ENCODE measurements around the gene PLD6. TPM values are rescaled to one million over a fixed set of nuclear protein-coding genes. Genes with fewer than 3 reads are reported as not detected.
"Not testable (repeated sequence)": the region's sequence is repeated elsewhere in the genome, so short reads cannot be mapped to it uniquely, and the experiment has no call there.

The PLD6 gene
- total RNA-seq, 1 donor, result 5.1 TPM

GRCh38 chr17:17201907-17202306, 4.2 kb downstream of the PLD6 start:
- DNase-seq (ENCODE audit: low read depth in 2 of 3, low spot score in 2 of 3), result no peak

GRCh38 chr17:17201271-17201670, 4.9 kb downstream of the PLD6 start:
- no peak for DNase-seq (ENCODE audit: low read depth in 2 of 3, low spot score in 2 of 3)

- DNase-seq (ENCODE audit: low read depth in 2 of 3, low spot score in 2 of 3), result no peak
These were observed 5.3 kb downstream of the PLD6 start for GRCh38 chr17:17200831-17201230.

- no peak for DNase-seq (ENCODE audit: low read depth in 2 of 3, low spot score in 2 of 3)
These were observed 5.8 kb downstream of the PLD6 start for GRCh38 chr17:17200311-17200710.

- no peak for DNase-seq (ENCODE audit: low read depth in 2 of 3, low spot score in 2 of 3)
These were observed 7.9 kb downstream of the PLD6 start for GRCh38 chr17:17198281-17198680.

- DNase-seq (ENCODE audit: low read depth in 2 of 3, low spot score in 2 of 3), result no peak
These were observed 9.4 kb downstream of the PLD6 start for GRCh38 chr17:17196776-17197175.

GRCh38 chr17:17195466-17195865, 10.7 kb downstream of the PLD6 start:
- DNase-seq (ENCODE audit: low read depth in 2 of 3, low spot score in 2 of 3), result not testable (repeated sequence)

GRCh38 chr17:17191961-17192381, 14.2 kb downstream of the PLD6 start:
- DNase-seq (ENCODE audit: low read depth in 2 of 3, low spot score in 2 of 3), result no peak

GRCh38 chr17:17191346-17191792, 14.8 kb downstream of the PLD6 start:
- DNase-seq (ENCODE audit: low read depth in 2 of 3, low spot score in 2 of 3), result no peak

GRCh38 chr17:17190188-17190587, 15.9 kb downstream of the PLD6 start:
- DNase-seq (ENCODE audit: low read depth in 2 of 3, low spot score in 2 of 3), result no peak

- no peak for DNase-seq (ENCODE audit: low read depth in 2 of 3, low spot score in 2 of 3)
These were observed 16.6 kb downstream of the PLD6 start for GRCh38 chr17:17189559-17189958.

- no peak for DNase-seq (ENCODE audit: low read depth in 2 of 3, low spot score in 2 of 3)
These were observed 17.5 kb downstream of the PLD6 start for GRCh38 chr17:17188586-17188985.

- no peak for DNase-seq (ENCODE audit: low read depth in 2 of 3, low spot score in 2 of 3)
These were observed 19.3 kb downstream of the PLD6 start for GRCh38 chr17:17186551-17187505.

- DNase-seq (ENCODE audit: low read depth in 2 of 3, low spot score in 2 of 3), result no peak
These were observed 20.1 kb downstream of the PLD6 start for GRCh38 chr17:17186051-17186450.

- not testable (repeated sequence) for DNase-seq (ENCODE audit: low read depth in 2 of 3, low spot score in 2 of 3)
These were observed 21.0 kb downstream of the PLD6 start for GRCh38 chr17:17184985-17185757.

GRCh38 chr17:17183744-17184143, 22.4 kb downstream of the PLD6 start:
- no peak for DNase-seq (ENCODE audit: low read depth in 2 of 3, low spot score in 2 of 3)

GRCh38 chr17:17182598-17183136, 23.5 kb downstream of the PLD6 start:
- DNase-seq (ENCODE audit: low read depth in 2 of 3, low spot score in 2 of 3), result no peak

- DNase-seq (ENCODE audit: low read depth in 2 of 3, low spot score in 2 of 3), result no peak
These were observed 24.2 kb downstream of the PLD6 start for GRCh38 chr17:17181666-17182597.

- DNase-seq (ENCODE audit: low read depth in 2 of 3, low spot score in 2 of 3), result no peak
These were observed 25.2 kb downstream of the PLD6 start for GRCh38 chr17:17180741-17181525.

All from hematopoietic multipotent progenitor cell (in vitro differentiated cells).